Liver (tissue), 9 donors: ENCODE data around the gene MARK2. TPM values are rescaled to one million over a fixed set of nuclear protein-coding genes. Genes with fewer than 3 reads are reported as not detected.

ENCODE experiments used
- DNase-seq: peaks from one replicate; pipeline ENCODE4 v3.0.0-alpha.2; 2017; ENCODE audit warnings: low spot score
- H3K27ac ChIP-seq, 2 donors: one replicate each; pipeline ENCODE4 v1.7.0; 2013; ENCODE audit warnings: inconsistent platforms in 2 of 2, low read length in 2 of 2, control low read depth in 1 of 2, low read depth in 1 of 2, mild to moderate bottlenecking in 1 of 2
- H3K27me3 ChIP-seq, 4 donors: one replicate each; pipeline versions ENCODE4 v1.6.1 to v1.7.0; 2013; ENCODE audit warnings: low read length in 3 of 4, inconsistent platforms in 1 of 4, mild to moderate bottlenecking in 1 of 4, moderate library complexity in 1 of 4; ENCODE audit not compliant: control insufficient read depth in 4 of 4, insufficient read depth in 4 of 4
- H3K36me3 ChIP-seq, 4 donors: one replicate each; pipeline versions ENCODE4 v1.6.1 to v1.7.0; 2013; ENCODE audit warnings: low read length in 3 of 4, mild to moderate bottlenecking in 3 of 4, low read depth in 1 of 4, moderate library complexity in 1 of 4; ENCODE audit not compliant: control insufficient read depth in 4 of 4, insufficient read depth in 3 of 4
- H3K4me1 ChIP-seq, 4 donors: one replicate each; pipeline versions ENCODE4 v1.6.1 to v1.7.0; 2013; ENCODE audit warnings: low read length in 3 of 4, mild to moderate bottlenecking in 3 of 4, moderate library complexity in 1 of 4; ENCODE audit not compliant: control insufficient read depth in 4 of 4, insufficient read depth in 4 of 4
- H3K4me3 ChIP-seq, 3 donors: one replicate each; pipeline versions ENCODE4 v1.6.1 to v1.7.0; 2013; ENCODE audit warnings: low read length in 3 of 3, control low read depth in 1 of 3, low read depth in 1 of 3, mild to moderate bottlenecking in 1 of 3
- H3K9ac ChIP-seq, 2 donors: one replicate each; pipeline ENCODE4 v1.7.0; 2013; ENCODE audit warnings: low read length in 2 of 2, mild to moderate bottlenecking in 2 of 2, moderate library complexity in 2 of 2, control low read depth in 1 of 2, low read depth in 1 of 2
- H3K9me3 ChIP-seq, 4 donors: one replicate each; pipeline versions ENCODE4 v1.6.1 to v1.7.0; 2013; ENCODE audit warnings: low read length in 3 of 4; ENCODE audit not compliant: control insufficient read depth in 4 of 4
- EGR1 ChIP-seq, 2 donors: IDR thresholded peaks; 2 replicates each; pipeline ENCODE4 v1.6.1; 2016 to 2018; ENCODE audit warnings: antibody characterized with exemption in 2 of 2, low read depth in 2 of 2
- FOXA1 ChIP-seq: IDR thresholded peaks from 2 replicates; pipeline ENCODE4 v1.6.1; 2016; ENCODE audit warnings: antibody characterized with exemption
- FOXA2 ChIP-seq: IDR thresholded peaks from 2 replicates; pipeline ENCODE4 v1.6.1; 2016; ENCODE audit warnings: antibody characterized with exemption
- GABPA ChIP-seq, 2 donors: IDR thresholded peaks in 1 of 2; conservative IDR thresholded peaks in 1 of 2; 2 replicates each; pipeline ENCODE4 v1.6.1; 2016; ENCODE audit warnings: antibody characterized with exemption in 2 of 2, mild to moderate bottlenecking in 1 of 2, moderate library complexity in 1 of 2
- HNF4A ChIP-seq, 2 donors: conservative IDR thresholded peaks; 2 replicates each; pipeline ENCODE4 v1.6.1; 2016; ENCODE audit warnings: antibody characterized with exemption in 2 of 2, mild to moderate bottlenecking in 2 of 2
- HNF4G ChIP-seq: IDR thresholded peaks from 2 replicates; pipeline ENCODE4 v1.6.1; 2016; ENCODE audit warnings: antibody characterized with exemption
- JUND ChIP-seq, 2 donors: IDR thresholded peaks; 2 replicates each; pipeline ENCODE4 v1.6.1; 2016; ENCODE audit warnings: antibody characterized with exemption in 2 of 2
- NR2F2 ChIP-seq: IDR thresholded peaks from 2 replicates; pipeline ENCODE4 v1.6.1; 2016; ENCODE audit warnings: antibody characterized with exemption
- RAD21 ChIP-seq, 2 donors: IDR thresholded peaks; 2 replicates each; pipeline ENCODE4 v1.6.1; 2016; ENCODE audit warnings: antibody characterized with exemption in 2 of 2, mild to moderate bottlenecking in 2 of 2
- RXRA ChIP-seq, 2 donors: IDR thresholded peaks; 2 replicates each; pipeline ENCODE4 v1.6.1; 2017 to 2018; ENCODE audit warnings: antibody characterized with exemption in 2 of 2, mild to moderate bottlenecking in 1 of 2
- SP1 ChIP-seq: IDR thresholded peaks from 2 replicates; pipeline ENCODE4 v1.6.1; 2018; ENCODE audit warnings: antibody characterized with exemption, mild to moderate bottlenecking
- TAF1 ChIP-seq: conservative IDR thresholded peaks from 2 replicates; pipeline ENCODE4 v1.6.1; 2016; ENCODE audit warnings: antibody characterized with exemption, mild to moderate bottlenecking
- YY1 ChIP-seq: IDR thresholded peaks from 2 replicates; pipeline ENCODE4 v1.6.1; 2016; ENCODE audit warnings: antibody characterized with exemption, mild to moderate bottlenecking
- ZBTB33 ChIP-seq: IDR thresholded peaks from 2 replicates; pipeline ENCODE4 v1.6.1; 2016; ENCODE audit warnings: antibody characterized with exemption
- WGBS: extraction: QIAGEN DNeasy Blood & Tissue Kit; methylation state at CpG from one replicate; pipeline ENCODE4 v1.1.7; 2013; 5-methylcytosine and 5-hydroxymethylcytosine counted together
- polyA plus RNA-seq, 2 donors: library from polyadenylated mRNA; stranded (reverse) in 1 of 2; unstranded in 1 of 2; fragments of 200-250 nt in 1 of 2; fragments of >200 nt in 1 of 2; fragmentation: Nextera tagmentation in 1 of 2; extraction: Ambion mirVana in 1 of 2; gene quantifications; one replicate each; pipeline versions ENCODE4 v1.2.1 to v1.2.3, GENCODE V29; 2013 to 2015
- total RNA-seq, 2 donors: library from RNA; depleted of rRNA; stranded (reverse); fragments of >200 nt; gene quantifications; one replicate each; pipeline ENCODE4 v1.2.3, GENCODE V29; 2014
- TF ChIP-seq, protein P1 (sequence below): IDR thresholded peaks from 2 replicates; pipeline ENCODE4 v1.6.1; 2016; ENCODE audit warnings: antibody characterized with exemption
- TF ChIP-seq, protein P2 (sequence below): IDR thresholded peaks from 2 replicates; pipeline ENCODE4 v1.6.1; 2016; ENCODE audit warnings: antibody characterized with exemption, mild to moderate bottlenecking
- TF ChIP-seq, protein P3 (sequence below): IDR thresholded peaks from 2 replicates; pipeline ENCODE4 v1.6.1; 2016; ENCODE audit warnings: antibody characterized with exemption
- donor health status: healthy.
- donor health status: healthy.
- donor health status: healthy.
- donor health status: healthy.
- donor health status: healthy.

Gene MARK2
- total and polyA plus RNA-seq, 4 donors = 3.4 to 11.6 (median 8.0) TPM

DNA sequence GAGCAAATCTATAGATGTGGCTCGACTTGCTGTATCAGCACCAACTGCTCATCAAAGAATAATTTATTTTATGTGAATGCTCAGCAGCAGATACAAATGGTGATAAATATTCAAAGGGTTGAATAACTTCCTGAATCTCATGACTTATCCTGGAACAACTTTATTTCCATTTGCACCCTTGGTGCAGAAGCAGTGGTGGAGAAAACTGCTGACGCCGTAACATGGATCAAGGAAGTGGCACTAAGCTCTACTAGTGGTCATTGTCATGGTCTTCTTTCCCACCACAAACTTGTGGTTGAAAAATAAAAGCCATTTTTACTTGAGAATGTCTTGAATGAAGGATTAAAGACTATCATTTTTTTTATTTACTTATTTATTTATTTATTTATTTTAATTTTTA, 14.6 kb downstream of the MARK2 start:
- no peak for DNase-seq
- Histone ChIP-seq H3K36me3 (no peaks in the 10 kb centered on the region), H3K9ac (no peak overlapping the region), H3K27ac (no peak overlapping the region), H3K27me3 (no peaks in the 10 kb centered on the region), H3K4me3 (no peak overlapping the region), H3K4me1 (peaks cover 2 to 5% (median 4%) of the 10 kb centered on the region in 4 donors), H3K9me3 (no peaks in the 10 kb centered on the region)
- WGBS = 88% methylated on average over 3 of the region's 3 CpGs
- TF ChIP-seq FOXA1 (no peak), EGR1 (IDR thresholded peaks at IDR 0.05; ENCODE audit: low read depth in 2 of 2) (no peak), TAF1 (no peak), RAD21 (IDR thresholded peaks at IDR 0.05) (no peak), NR2F2 (no peak), ZBTB33 (no peak), FOXA2 (no peak), YY1 (no peak), HNF4A (conservative IDR thresholded peaks at IDR 0.05) (no peak), SP1 (no peak)
- TF ChIP-seq, protein P1, sequence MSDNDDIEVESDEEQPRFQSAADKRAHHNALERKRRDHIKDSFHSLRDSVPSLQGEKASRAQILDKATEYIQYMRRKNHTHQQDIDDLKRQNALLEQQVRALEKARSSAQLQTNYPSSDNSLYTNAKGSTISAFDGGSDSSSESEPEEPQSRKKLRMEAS = no peak

DNA sequence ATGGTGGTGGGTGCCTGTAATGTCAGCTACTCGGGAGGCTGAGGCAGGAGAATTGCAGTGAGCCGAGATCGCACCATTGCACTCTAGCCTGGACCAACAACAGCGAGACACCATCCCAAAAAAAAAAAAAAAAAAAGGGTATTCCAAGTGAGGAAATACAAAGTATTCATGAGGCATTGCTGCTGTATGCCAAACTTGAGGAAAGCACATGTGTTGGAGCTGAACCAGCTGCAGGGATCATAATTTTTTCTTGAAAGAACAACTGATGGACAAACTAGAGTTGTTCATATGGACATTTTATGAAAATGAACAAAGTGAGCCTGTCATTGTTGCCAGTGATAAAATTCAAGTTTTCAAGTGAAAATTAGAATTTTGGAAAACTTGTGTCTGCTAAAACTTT, 15.8 kb downstream of the MARK2 start:
- Histone ChIP-seq H3K36me3 (no peaks in the 10 kb centered on the region), H3K9me3 (no peaks in the 10 kb centered on the region), H3K4me1 (peaks cover 2 to 5% (median 4%) of the 10 kb centered on the region in 4 donors), H3K9ac (no peak overlapping the region), H3K27me3 (no peaks in the 10 kb centered on the region), H3K4me3 (no peak overlapping the region), H3K27ac (no peak overlapping the region)
- no peak for DNase-seq
- no peak for TF ChIP-seq JUND (IDR thresholded peaks at IDR 0.05)
- TF ChIP-seq GABPA (IDR thresholded peaks at IDR 0.05 in 1 of 2, conservative IDR thresholded peaks at IDR 0.05 in 1 of 2) = no peak
- TF ChIP-seq FOXA2 = no peak
- no peak for TF ChIP-seq ZBTB33
- WGBS = 98% methylated on average over 4 of the region's 4 CpGs

GRCh38 chr11:63855975-63856374, 17.1 kb downstream of the MARK2 start:
- Histone ChIP-seq H3K4me3 (no peak overlapping the region), H3K9me3 (no peaks in the 10 kb centered on the region), H3K36me3 (no peaks in the 10 kb centered on the region), H3K27me3 (no peaks in the 10 kb centered on the region), H3K4me1 (peaks cover under 1 to 2% (median 2%) of the 10 kb centered on the region in 4 donors), H3K9ac (no peak overlapping the region), H3K27ac (no peak overlapping the region)
- no peak for DNase-seq
- WGBS = 73% methylated on average over 2 of the region's 2 CpGs
- no peak for TF ChIP-seq FOXA1
- TF ChIP-seq, protein P2, sequence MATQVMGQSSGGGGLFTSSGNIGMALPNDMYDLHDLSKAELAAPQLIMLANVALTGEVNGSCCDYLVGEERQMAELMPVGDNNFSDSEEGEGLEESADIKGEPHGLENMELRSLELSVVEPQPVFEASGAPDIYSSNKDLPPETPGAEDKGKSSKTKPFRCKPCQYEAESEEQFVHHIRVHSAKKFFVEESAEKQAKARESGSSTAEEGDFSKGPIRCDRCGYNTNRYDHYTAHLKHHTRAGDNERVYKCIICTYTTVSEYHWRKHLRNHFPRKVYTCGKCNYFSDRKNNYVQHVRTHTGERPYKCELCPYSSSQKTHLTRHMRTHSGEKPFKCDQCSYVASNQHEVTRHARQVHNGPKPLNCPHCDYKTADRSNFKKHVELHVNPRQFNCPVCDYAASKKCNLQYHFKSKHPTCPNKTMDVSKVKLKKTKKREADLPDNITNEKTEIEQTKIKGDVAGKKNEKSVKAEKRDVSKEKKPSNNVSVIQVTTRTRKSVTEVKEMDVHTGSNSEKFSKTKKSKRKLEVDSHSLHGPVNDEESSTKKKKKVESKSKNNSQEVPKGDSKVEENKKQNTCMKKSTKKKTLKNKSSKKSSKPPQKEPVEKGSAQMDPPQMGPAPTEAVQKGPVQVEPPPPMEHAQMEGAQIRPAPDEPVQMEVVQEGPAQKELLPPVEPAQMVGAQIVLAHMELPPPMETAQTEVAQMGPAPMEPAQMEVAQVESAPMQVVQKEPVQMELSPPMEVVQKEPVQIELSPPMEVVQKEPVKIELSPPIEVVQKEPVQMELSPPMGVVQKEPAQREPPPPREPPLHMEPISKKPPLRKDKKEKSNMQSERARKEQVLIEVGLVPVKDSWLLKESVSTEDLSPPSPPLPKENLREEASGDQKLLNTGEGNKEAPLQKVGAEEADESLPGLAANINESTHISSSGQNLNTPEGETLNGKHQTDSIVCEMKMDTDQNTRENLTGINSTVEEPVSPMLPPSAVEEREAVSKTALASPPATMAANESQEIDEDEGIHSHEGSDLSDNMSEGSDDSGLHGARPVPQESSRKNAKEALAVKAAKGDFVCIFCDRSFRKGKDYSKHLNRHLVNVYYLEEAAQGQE = no peak
- no peak for TF ChIP-seq HNF4G
- no peak for TF ChIP-seq SP1
- TF ChIP-seq ZBTB33 = no peak
- TF ChIP-seq JUND (IDR thresholded peaks at IDR 0.05) = no peak
- TF ChIP-seq, protein P1 = no peak
- TF ChIP-seq RXRA (IDR thresholded peaks at IDR 0.05) = no peak
- TF ChIP-seq RAD21 (IDR thresholded peaks at IDR 0.05) = no peak
- no peak for TF ChIP-seq TAF1
- TF ChIP-seq GABPA (IDR thresholded peaks at IDR 0.05 in 1 of 2, conservative IDR thresholded peaks at IDR 0.05 in 1 of 2) = no peak
- TF ChIP-seq, protein P3, sequence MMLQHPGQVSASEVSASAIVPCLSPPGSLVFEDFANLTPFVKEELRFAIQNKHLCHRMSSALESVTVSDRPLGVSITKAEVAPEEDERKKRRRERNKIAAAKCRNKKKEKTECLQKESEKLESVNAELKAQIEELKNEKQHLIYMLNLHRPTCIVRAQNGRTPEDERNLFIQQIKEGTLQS = no peak
